Right lobe of liver (tissue), 4 donors: ENCODE data around the gene PTBP3.

Source experiments
- CTCF ChIP-seq, 4 donors: fragments of 200-600 bp in 3 of 4; fragments of 450-650 bp in 1 of 4; IDR thresholded peaks; one replicate each; pipeline versions ENCODE4 v1.5.1 to v1.8.0; 2016 to 2022; ENCODE audit warnings: antibody characterized with exemption in 4 of 4, mild to moderate bottlenecking in 2 of 4
- POLR2A ChIP-seq: fragments of 450-650 bp; IDR thresholded peaks from one replicate; pipeline ENCODE4 v1.6.1; 2017; ENCODE audit warnings: antibody characterized with exemption, mild to moderate bottlenecking
- donor health status: DM: no; HTN: no; CAD: no.
- donor health status: DM: no; HTN: no; CAD: no.
- donor health status: DM: no; HTN: yes; CAD: no.

GRCh38 chr9:112169368-112169767 is 164.1 kb downstream of the PTBP3 start:
- TF ChIP-seq CTCF (IDR thresholded peaks at IDR 0.05), result no peak
- TF ChIP-seq POLR2A, result no peak
